ENCODE results near the gene RPL7A. TPM values are rescaled to one million over a fixed set of nuclear protein-coding genes. Genes with fewer than 3 reads are reported as not detected.

RPL7A gene
- total and polyA plus RNA-seq, 2 of the 13 experiments (the other 11 are each of a cell fraction or from before 2014, with no cell fraction given) = 2,401 to 2,938 TPM

GRCh38 chr9:133375116-133375723 lies 27.2 kb downstream of the RPL7A start (continued):
- TF ChIP-seq HINFP (CRISPR knock-in tag; IDR thresholded peaks at IDR 0.05; ENCODE audit: low read depth) = no peak
- no peak; the same call in 1 of the 2 replicates for TF ChIP-seq RBFOX2 (IDR thresholded peaks at IDR 0.05; ENCODE audit: low read depth, low read length)
- TF ChIP-seq NR2F6 (IDR thresholded peaks at IDR 0.05) = no peak
- TF ChIP-seq NR2F6 (CRISPR knock-in tag; IDR thresholded peaks at IDR 0.05) = 0 out of 2 replicates have a peak, but pooled peaks have one; percentile 9
- TF ChIP-seq XRCC5 (optimal IDR thresholded peaks at IDR 0.05; ENCODE audit: low read length) = no peak
- no peak for TF ChIP-seq CHCHD3 (CRISPR knock-in tag; IDR thresholded peaks at IDR 0.05)
- TF ChIP-seq ZMYM3 (CRISPR knock-in tag; IDR thresholded peaks at IDR 0.05) = peak; percentile 37; the same call in 1 of the 2 replicates
- no peak for TF ChIP-seq ZNF142 (CRISPR knock-in tag; IDR thresholded peaks at IDR 0.05)
- TF ChIP-seq SATB2 (CRISPR knock-in tag; IDR thresholded peaks at IDR 0.05) = 0 out of 2 replicates have a peak, but pooled peaks have one; percentile 40
- TF ChIP-seq ARID3A (IDR thresholded peaks at IDR 0.05; ENCODE audit: low read depth, low read length) = no peak
- no peak for TF ChIP-seq E2F5 (CRISPR knock-in tag; conservative IDR thresholded peaks at IDR 0.05)
- TF ChIP-seq ZNF720 (CRISPR knock-in tag; IDR thresholded peaks at IDR 0.05) = no peak
- no peak for TF ChIP-seq TAF15 (IDR thresholded peaks at IDR 0.05; ENCODE audit: low read depth, low read length, poor library complexity, severe bottlenecking)
- TF ChIP-seq ZNF224 (CRISPR knock-in tag; IDR thresholded peaks at IDR 0.05) = no peak
- TF ChIP-seq MXD4 (CRISPR knock-in tag; IDR thresholded peaks at IDR 0.05) = no peak
- TF ChIP-seq ZNF616 (CRISPR knock-in tag; IDR thresholded peaks at IDR 0.05; ENCODE audit: low read depth) = no peak
- no peak for TF ChIP-seq ERF (CRISPR knock-in tag; IDR thresholded peaks at IDR 0.05)
- TF ChIP-seq ZBTB39 (CRISPR knock-in tag; IDR thresholded peaks at IDR 0.05) = peak; percentile 41; the same call in 1 of the 2 replicates
- TF ChIP-seq HES4 (CRISPR knock-in tag; IDR thresholded peaks at IDR 0.05; ENCODE audit: borderline replicate concordance) = no peak

Data from HepG2 (cell line).